GM12892 (cell line): ENCODE results near the gene ELL.

Source experiments
- POLR2A ChIP-seq: IDR thresholded peaks from 2 replicates; pipeline ENCODE4 v1.6.1; 2011; ENCODE audit warnings: low read depth, low read length, control low read depth
- POLR2AphosphoS5 ChIP-seq: IDR thresholded peaks from 2 replicates; pipeline ENCODE4 v1.6.1; 2011; ENCODE audit warnings: low read depth, low read length, control low read depth

DNA sequence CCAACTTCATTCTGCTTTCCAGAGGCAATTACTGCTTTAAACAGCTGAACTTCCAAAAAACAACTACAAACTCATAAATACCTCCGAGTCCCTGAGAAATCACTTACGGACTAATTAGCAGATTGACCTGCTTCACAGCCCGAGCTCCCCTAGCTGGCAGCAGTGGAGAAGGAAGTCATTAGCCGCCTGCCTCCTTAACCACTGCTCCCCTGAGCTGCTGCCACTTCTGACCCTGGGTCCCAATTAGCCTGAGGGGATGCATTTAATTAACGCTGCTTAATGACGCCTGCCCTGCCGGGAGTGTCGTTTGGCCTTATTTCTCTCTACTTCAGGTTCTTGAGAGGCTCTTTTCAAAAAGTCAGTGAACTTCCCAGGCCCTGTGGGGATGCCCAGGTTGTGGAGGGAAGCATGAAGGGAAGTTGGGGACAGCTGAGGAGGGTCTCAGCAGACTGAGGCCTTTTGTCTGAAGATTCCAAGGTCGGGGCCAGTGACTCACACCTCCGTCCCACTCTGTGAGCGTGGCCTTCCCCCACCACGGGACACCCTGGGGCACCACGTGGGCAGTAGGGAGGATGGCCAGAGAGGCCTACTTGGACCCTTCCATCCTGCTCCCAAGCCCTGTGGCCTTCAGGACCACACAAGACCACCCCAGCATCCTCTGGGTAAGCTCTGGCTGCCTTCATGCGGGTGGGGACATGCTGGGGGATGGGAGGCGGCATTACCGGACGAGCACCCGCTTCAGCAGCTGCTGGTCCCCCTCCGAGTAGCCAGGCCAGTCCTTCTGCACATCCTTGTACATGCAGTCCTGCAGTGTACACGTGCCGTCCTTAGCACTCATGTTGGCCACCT is 64.2 kb downstream of the ELL start:
- TF ChIP-seq POLR2AphosphoS5 (no peak), POLR2A (no peak)
